Forelimb muscle (tissue), 1 donor: ENCODE results near the gene CLEC14A. TPM values are rescaled to one million over a fixed set of nuclear protein-coding genes. Genes with fewer than 3 reads are reported as not detected.

Experiments used
- DNase-seq: peaks from one replicate; pipeline ENCODE4 v3.0.0-alpha.2; 2013; ENCODE audit warnings: low read depth
- polyA plus RNA-seq: library from polyadenylated mRNA; unstranded; fragments of 120-200 nt; gene quantifications from one replicate; pipeline ENCODE4 v1.2.1, GENCODE V29; 2013; ENCODE audit not compliant: insufficient read length

The CLEC14A gene
- polyA plus RNA-seq, 1 donor: 23.9 TPM

GRCh38 chr14:38248321-38249028 lies 7.4 kb downstream of the CLEC14A start:
- DNase-seq: no peak

GRCh38 chr14:38243696-38244240 lies 12.1 kb downstream of the CLEC14A start:
- DNase-seq: no peak

- DNase-seq: no peak
Observed at GRCh38 chr14:38238878-38239277, 17.0 kb downstream of the CLEC14A start.

- no peak for DNase-seq
Observed at GRCh38 chr14:38238332-38238731, 17.6 kb downstream of the CLEC14A start.

- DNase-seq: no peak
Observed at GRCh38 chr14:38233218-38233617, 22.7 kb downstream of the CLEC14A start.

GRCh38 chr14:38226366-38226765 lies 29.5 kb downstream of the CLEC14A start:
- DNase-seq: no peak

GRCh38 chr14:38225946-38226345 lies 29.9 kb downstream of the CLEC14A start:
- no peak for DNase-seq

- DNase-seq: no peak
Observed at GRCh38 chr14:38224338-38224737, 31.6 kb downstream of the CLEC14A start.

- no peak for DNase-seq
Observed at GRCh38 chr14:38221077-38221476, 34.8 kb downstream of the CLEC14A start.

- no peak for DNase-seq
Observed at GRCh38 chr14:38217553-38217952, 38.3 kb downstream of the CLEC14A start.

GRCh38 chr14:38213001-38213400 lies 42.9 kb downstream of the CLEC14A start:
- no peak for DNase-seq

GRCh38 chr14:38212111-38212510 lies 43.8 kb downstream of the CLEC14A start:
- DNase-seq: no peak

- no peak for DNase-seq
Observed at GRCh38 chr14:38211255-38211735, 44.6 kb downstream of the CLEC14A start.

GRCh38 chr14:38210587-38211216 lies 45.2 kb downstream of the CLEC14A start:
- no peak for DNase-seq

- no peak for DNase-seq
Observed at GRCh38 chr14:38209572-38210557, 46.0 kb downstream of the CLEC14A start.

- no peak for DNase-seq
Observed at GRCh38 chr14:38208618-38209562, 47.0 kb downstream of the CLEC14A start.

- DNase-seq: no peak
Observed at GRCh38 chr14:38207736-38208617, 47.9 kb downstream of the CLEC14A start, which contains the start of gene SSTR1. TSS of gene SSTR1 (plus strand) at chr14:38207904. CDS start at chr14:38209390, 1,486 bp downstream.

GRCh38 chr14:38207377-38207735 lies 48.5 kb downstream of the CLEC14A start:
- DNase-seq: no peak

GRCh38 chr14:38206689-38207376 lies 49.1 kb downstream of the CLEC14A start:
- DNase-seq: no peak
